Right ventricle myocardium inferior (tissue), 1 donor: ENCODE data around the gene C10orf71. TPM values are rescaled to one million over a fixed set of nuclear protein-coding genes. Genes with fewer than 3 reads are reported as not detected.

Source experiments
- ATAC-seq: fragments of 200-7000 bp; cut with Tn5 transposase; one replicate; pipeline ENCODE4 v1.9.1; 2020; ENCODE audit warnings: mild to moderate bottlenecking, moderate library complexity
- DNase-seq: peaks from one replicate; pipeline ENCODE4 v3.0.0; 2021; ENCODE audit errors: missing footprints
- intact Hi-C: fragments of 100-400 bp; cut with DNase I; formaldehyde crosslinking; loops from one replicate; pipeline ENCODE4 v1.11.0; 2022
- total RNA-seq: library from RNA; stranded (reverse); fragmentation: NEBNext Ultra II Directional; extraction: Animal tissue kit (Norgen Biotek cat#: 25700); gene quantifications from one replicate; pipeline ENCODE4 v1.2.1, GENCODE V29; 2021
- donor health status: DM: no; HTN: yes; CAD: no; lungs with severe emphysema.

The C10orf71 gene
- total RNA-seq, 1 donor from 2014 or later: 108 TPM

GRCh38 chr10:49361178-49361554, 62.2 kb downstream of the C10orf71 start:
- intact Hi-C loops: loop anchor here (5.0 kb wide), 2 partner anchors 59 to 144 kb away; no protein-coding TSS in a partner anchor
- ATAC-seq (no peak), DNase-seq (no peak)

GRCh38 chr10:49361735-49362568, 63.0 kb downstream of the C10orf71 start:
- intact Hi-C loops: loop anchor here (5.0 kb wide), 2 partner anchors 60 to 145 kb away; no protein-coding TSS in a partner anchor
- DNase-seq: no peak
- ATAC-seq: no peak

- ATAC-seq: no peak
- intact Hi-C loops: loop anchor here (5.0 kb wide), 2 partner anchors 60 to 145 kb away; no protein-coding TSS in a partner anchor
- DNase-seq: no peak
Observed at GRCh38 chr10:49362596-49363260, 63.8 kb downstream of the C10orf71 start.

GRCh38 chr10:49363309-49364031, 64.5 kb downstream of the C10orf71 start:
- intact Hi-C loops: loop anchor here (5.0 kb wide), 2 partner anchors 61 to 146 kb away; no protein-coding TSS in a partner anchor
- no peak for ATAC-seq
- no peak for DNase-seq

GRCh38 chr10:49364051-49364450, 65.1 kb downstream of the C10orf71 start:
- intact Hi-C loops: loop anchor here (5.0 kb wide), 2 partner anchors 62 to 147 kb away; no protein-coding TSS in a partner anchor

GRCh38 chr10:49364747-49365146, 65.8 kb downstream of the C10orf71 start:
- no peak for DNase-seq
- no peak for ATAC-seq
- intact Hi-C loops: loop anchor here (5.0 kb wide), 2 partner anchors 62 to 147 kb away; no protein-coding TSS in a partner anchor

More at GRCh38 chr10:49364051-49364450, 65.1 kb downstream of the C10orf71 start:
- ATAC-seq: no peak
- DNase-seq: no peak

- ATAC-seq: no peak
- no peak for DNase-seq
- intact Hi-C loops: no loop called here
Observed at GRCh38 chr10:49365275-49365674, 66.3 kb downstream of the C10orf71 start.

GRCh38 chr10:49365675-49366415, 66.9 kb downstream of the C10orf71 start:
- DNase-seq: no peak
- no peak for ATAC-seq
- intact Hi-C loops: no loop called here

- intact Hi-C loops: no loop called here
- ATAC-seq: no peak
- no peak for DNase-seq
Observed at GRCh38 chr10:49366460-49366859, 67.5 kb downstream of the C10orf71 start.

GRCh38 chr10:49367600-49367999, 68.6 kb downstream of the C10orf71 start:
- no peak for ATAC-seq
- intact Hi-C loops: no loop called here

GRCh38 chr10:49368256-49368655, 69.3 kb downstream of the C10orf71 start:
- DNase-seq (no peak), ATAC-seq (no peak)
- intact Hi-C loops: no loop called here

More at GRCh38 chr10:49367600-49367999, 68.6 kb downstream of the C10orf71 start:
- no peak for DNase-seq

- intact Hi-C loops: no loop called here
- DNase-seq (no peak), ATAC-seq (no peak)
Observed at GRCh38 chr10:49369216-49370162, 70.5 kb downstream of the C10orf71 start.

GRCh38 chr10:49370326-49371100, 71.5 kb downstream of the C10orf71 start:
- no peak for ATAC-seq
- no peak for DNase-seq
- intact Hi-C loops: no loop called here

GRCh38 chr10:49371967-49372366, 73.0 kb downstream of the C10orf71 start:
- no peak for DNase-seq
- ATAC-seq: no peak
- intact Hi-C loops: no loop called here

GRCh38 chr10:49373361-49373760, 74.4 kb downstream of the C10orf71 start:
- intact Hi-C loops: no loop called here
- ATAC-seq: no peak
- no peak for DNase-seq

GRCh38 chr10:49374740-49375139, 75.8 kb downstream of the C10orf71 start:
- ATAC-seq: no peak
- no peak for DNase-seq
- intact Hi-C loops: no loop called here

GRCh38 chr10:49375611-49376010, 76.6 kb downstream of the C10orf71 start:
- DNase-seq: no peak
- intact Hi-C loops: no loop called here
- ATAC-seq: peak; percentile 83
